Loucy (cell line): ENCODE measurements around the gene FLVCR1.

ENCODE experiments used
- EZH2phosphoT487 ChIP-seq: fragments of 200-600 bp; IDR thresholded peaks from 2 replicates; pipeline ENCODE4 v1.6.1; 2018; ENCODE audit warnings: antibody characterized with exemption, mild to moderate bottlenecking, moderate library complexity, borderline replicate concordance
- TF ChIP-seq, protein P1 (sequence below): fragments of 200-600 bp; sonication (generic); conservative IDR thresholded peaks from 2 replicates; pipeline ENCODE4 v1.5.1; 2014; ENCODE audit warnings: mild to moderate bottlenecking, antibody characterized with exemption, low read length

DNA sequence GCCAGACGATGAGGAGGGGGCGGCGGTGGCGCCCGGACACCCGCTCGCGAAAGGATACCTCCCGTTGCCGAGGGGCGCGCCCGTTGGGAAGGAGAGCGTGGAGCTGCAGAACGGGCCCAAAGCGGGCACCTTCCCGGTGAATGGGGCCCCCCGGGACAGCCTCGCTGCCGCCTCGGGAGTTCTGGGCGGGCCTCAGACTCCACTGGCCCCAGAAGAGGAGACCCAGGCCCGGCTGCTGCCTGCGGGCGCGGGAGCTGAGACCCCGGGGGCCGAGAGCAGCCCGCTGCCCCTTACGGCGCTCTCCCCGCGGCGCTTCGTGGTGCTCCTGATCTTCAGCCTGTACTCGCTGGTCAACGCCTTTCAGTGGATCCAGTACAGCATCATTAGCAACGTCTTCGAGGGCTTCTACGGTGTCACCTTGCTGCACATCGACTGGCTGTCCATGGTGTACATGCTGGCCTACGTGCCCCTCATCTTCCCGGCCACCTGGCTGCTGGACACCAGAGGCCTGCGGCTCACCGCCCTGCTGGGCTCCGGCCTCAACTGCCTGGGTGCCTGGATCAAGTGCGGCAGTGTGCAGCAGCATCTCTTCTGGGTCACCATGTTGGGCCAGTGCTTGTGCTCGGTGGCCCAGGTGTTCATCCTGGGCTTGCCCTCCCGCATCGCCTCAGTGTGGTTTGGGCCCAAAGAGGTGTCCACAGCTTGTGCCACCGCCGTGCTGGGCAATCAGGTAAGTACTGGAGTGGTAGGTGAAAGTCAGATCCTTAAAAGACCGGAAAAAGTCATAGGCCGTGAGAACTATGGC is 588 bp downstream of the FLVCR1 start:
- TF ChIP-seq, protein P1, sequence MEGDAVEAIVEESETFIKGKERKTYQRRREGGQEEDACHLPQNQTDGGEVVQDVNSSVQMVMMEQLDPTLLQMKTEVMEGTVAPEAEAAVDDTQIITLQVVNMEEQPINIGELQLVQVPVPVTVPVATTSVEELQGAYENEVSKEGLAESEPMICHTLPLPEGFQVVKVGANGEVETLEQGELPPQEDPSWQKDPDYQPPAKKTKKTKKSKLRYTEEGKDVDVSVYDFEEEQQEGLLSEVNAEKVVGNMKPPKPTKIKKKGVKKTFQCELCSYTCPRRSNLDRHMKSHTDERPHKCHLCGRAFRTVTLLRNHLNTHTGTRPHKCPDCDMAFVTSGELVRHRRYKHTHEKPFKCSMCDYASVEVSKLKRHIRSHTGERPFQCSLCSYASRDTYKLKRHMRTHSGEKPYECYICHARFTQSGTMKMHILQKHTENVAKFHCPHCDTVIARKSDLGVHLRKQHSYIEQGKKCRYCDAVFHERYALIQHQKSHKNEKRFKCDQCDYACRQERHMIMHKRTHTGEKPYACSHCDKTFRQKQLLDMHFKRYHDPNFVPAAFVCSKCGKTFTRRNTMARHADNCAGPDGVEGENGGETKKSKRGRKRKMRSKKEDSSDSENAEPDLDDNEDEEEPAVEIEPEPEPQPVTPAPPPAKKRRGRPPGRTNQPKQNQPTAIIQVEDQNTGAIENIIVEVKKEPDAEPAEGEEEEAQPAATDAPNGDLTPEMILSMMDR: no peak
- TF ChIP-seq EZH2phosphoT487: no peak
